Left colon (tissue), 2 donors: Measurements from ENCODE around the gene HTRA3. TPM values are rescaled to one million over a fixed set of nuclear protein-coding genes. Genes with fewer than 3 reads are reported as not detected.

Experiments
- ATAC-seq: fragments of 200-7000 bp; cut with Tn5 transposase; one replicate; pipeline ENCODE4 v1.9.1; 2020; ENCODE audit warnings: mild to moderate bottlenecking, moderate library complexity
- DNase-seq, 2 donors: peaks; one replicate each; pipeline ENCODE4 v3.0.0-alpha.2; 2020
- intact Hi-C, 2 donors: fragments of 100-400 bp; cut with DNase I in 1 of 2; cut with micrococcal nuclease in 1 of 2; formaldehyde crosslinking; loops; one replicate each; pipeline versions ENCODE4 v1.11.2 to v1.14.0; 2022; cut with DNase I, micrococcal nuclease
- total RNA-seq, 2 donors: library from RNA; stranded (reverse); fragmentation: NEBNext Ultra II Directional; extraction: Animal tissue kit (Norgen Biotek cat#: 25700); gene quantifications; one replicate each; pipeline ENCODE4 v1.2.1, GENCODE V29; 2021
- donor health status: DM: no; HTN: no; CAD: no.
- donor health status: DM: yes; HTN: yes; CAD: no.

The HTRA3 gene
- total RNA-seq, 2 donors from 2014 or later = 2.5 to 6.6 TPM

- intact Hi-C loops = no loop called here
- ATAC-seq (no peak), DNase-seq (no peak)
Observed at GRCh38 chr4:8261851-8262535, 7.6 kb upstream of the HTRA3 start.

- ATAC-seq (no peak), DNase-seq (no peak)
- intact Hi-C loops = no loop called here
Observed at GRCh38 chr4:8262637-8263322, 6.8 kb upstream of the HTRA3 start.

- ATAC-seq (no peak), DNase-seq (no peak)
- intact Hi-C loops = no loop called here
Observed at GRCh38 chr4:8263397-8263796, 6.2 kb upstream of the HTRA3 start.

GRCh38 chr4:8264106-8264505 lies 5.4 kb upstream of the HTRA3 start:
- intact Hi-C loops = no loop called here
- ATAC-seq (no peak), DNase-seq (no peak)

- ATAC-seq (no peak), DNase-seq (no peak)
- intact Hi-C loops = no loop called here
Observed at GRCh38 chr4:8265171-8265929, 4.2 kb upstream of the HTRA3 start.

GRCh38 chr4:8266088-8266487 lies 3.5 kb upstream of the HTRA3 start:
- intact Hi-C loops = no loop called here
- ATAC-seq = no peak

GRCh38 chr4:8266508-8266907 lies 3.0 kb upstream of the HTRA3 start:
- DNase-seq (no peak), ATAC-seq (no peak)
- intact Hi-C loops = no loop called here

More at GRCh38 chr4:8266088-8266487, 3.5 kb upstream of the HTRA3 start:
- no peak for DNase-seq

- DNase-seq (peak in 1 of 2 donors; percentile 80), ATAC-seq (peak; percentile 92)
- intact Hi-C loops = no loop called here
Observed at GRCh38 chr4:8267077-8267476, 2.5 kb upstream of the HTRA3 start.

- intact Hi-C loops = no loop called here
Observed at GRCh38 chr4:8268211-8268610, 1.3 kb upstream of the HTRA3 start.

GRCh38 chr4:8268901-8269534 lies 536 bp upstream of the HTRA3 start:
- DNase-seq (no peak), ATAC-seq (no peak)
- intact Hi-C loops = no loop called here

More at GRCh38 chr4:8268211-8268610, 1.3 kb upstream of the HTRA3 start:
- ATAC-seq (no peak), DNase-seq (no peak)

- ATAC-seq = no peak
- intact Hi-C loops = no loop called here
Observed at GRCh38 chr4:8270418-8270771, 841 bp downstream of the HTRA3 start.

GRCh38 chr4:8270912-8271815 lies 1.6 kb downstream of the HTRA3 start:
- DNase-seq (no peak), ATAC-seq (no peak)
- intact Hi-C loops = no loop called here

More at GRCh38 chr4:8270418-8270771, 841 bp downstream of the HTRA3 start:
- no peak for DNase-seq

- intact Hi-C loops = no loop called here
- DNase-seq (no peak), ATAC-seq (no peak)
Observed at GRCh38 chr4:8271821-8272220, 2.3 kb downstream of the HTRA3 start.

GRCh38 chr4:8272472-8273428 lies 3.2 kb downstream of the HTRA3 start:
- intact Hi-C loops = no loop called here
- DNase-seq = no peak
- no peak for ATAC-seq

- intact Hi-C loops = no loop called here
- ATAC-seq (no peak), DNase-seq (no peak)
Observed at GRCh38 chr4:8273450-8273849, 3.9 kb downstream of the HTRA3 start.

- DNase-seq (no peak), ATAC-seq (no peak)
- intact Hi-C loops = no loop called here
Observed at GRCh38 chr4:8274066-8274652, 4.6 kb downstream of the HTRA3 start.
